ENCODE data around the gene MAN1C1.

DNA sequence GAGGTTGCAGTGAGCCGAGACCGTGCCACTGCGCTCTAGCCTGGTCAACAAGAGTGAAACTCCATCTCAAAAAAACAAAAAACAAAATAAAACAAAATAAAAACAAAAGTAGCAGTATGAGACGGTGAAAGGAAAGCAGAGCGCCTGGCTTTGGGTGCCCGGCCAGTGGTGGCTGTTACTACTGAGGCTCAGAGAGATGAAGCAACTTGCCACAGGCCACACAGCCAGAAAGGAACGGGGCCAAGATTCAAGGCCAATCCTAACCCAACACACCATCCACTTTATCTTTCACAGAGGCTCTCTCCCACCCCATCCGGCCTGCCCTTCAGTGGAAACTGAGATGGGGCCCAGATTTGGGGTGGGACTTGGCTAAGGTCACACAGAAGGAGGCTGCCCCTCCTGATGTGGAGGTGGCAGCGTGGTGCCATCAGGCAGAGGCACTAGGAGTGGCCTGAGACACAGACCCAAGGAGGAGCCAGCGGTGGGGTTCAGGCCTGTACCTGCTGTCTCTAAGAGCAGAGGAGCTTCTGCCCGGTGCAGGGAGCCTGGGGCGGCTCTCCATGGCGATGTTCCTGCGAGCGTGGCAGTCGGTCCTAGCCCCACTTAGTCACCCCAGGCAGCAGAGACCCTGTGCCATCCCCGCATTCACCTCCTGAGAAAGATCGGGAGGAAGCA, 40.0 kb upstream of the MAN1C1 start:
- TF ChIP-seq POLR2A (IDR thresholded peaks at IDR 0.05), result no peak
- TF ChIP-seq, protein P1, sequence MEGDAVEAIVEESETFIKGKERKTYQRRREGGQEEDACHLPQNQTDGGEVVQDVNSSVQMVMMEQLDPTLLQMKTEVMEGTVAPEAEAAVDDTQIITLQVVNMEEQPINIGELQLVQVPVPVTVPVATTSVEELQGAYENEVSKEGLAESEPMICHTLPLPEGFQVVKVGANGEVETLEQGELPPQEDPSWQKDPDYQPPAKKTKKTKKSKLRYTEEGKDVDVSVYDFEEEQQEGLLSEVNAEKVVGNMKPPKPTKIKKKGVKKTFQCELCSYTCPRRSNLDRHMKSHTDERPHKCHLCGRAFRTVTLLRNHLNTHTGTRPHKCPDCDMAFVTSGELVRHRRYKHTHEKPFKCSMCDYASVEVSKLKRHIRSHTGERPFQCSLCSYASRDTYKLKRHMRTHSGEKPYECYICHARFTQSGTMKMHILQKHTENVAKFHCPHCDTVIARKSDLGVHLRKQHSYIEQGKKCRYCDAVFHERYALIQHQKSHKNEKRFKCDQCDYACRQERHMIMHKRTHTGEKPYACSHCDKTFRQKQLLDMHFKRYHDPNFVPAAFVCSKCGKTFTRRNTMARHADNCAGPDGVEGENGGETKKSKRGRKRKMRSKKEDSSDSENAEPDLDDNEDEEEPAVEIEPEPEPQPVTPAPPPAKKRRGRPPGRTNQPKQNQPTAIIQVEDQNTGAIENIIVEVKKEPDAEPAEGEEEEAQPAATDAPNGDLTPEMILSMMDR (IDR thresholded peaks at IDR 0.05), result no peak
